Gastroesophageal sphincter (tissue), 4 donors: ENCODE results near the gene PLEKHA1. TPM values are rescaled to one million over a fixed set of nuclear protein-coding genes. Genes with fewer than 3 reads are reported as not detected.

Source experiments
- ATAC-seq: fragments of 150-250 bp; one replicate; pipeline ENCODE4 v1.9.1; 2016; ENCODE audit warnings: mild to moderate bottlenecking, moderate library complexity
- H3K27ac ChIP-seq, 4 donors: fragments of 200-600 bp; sonication (generic) in 3 of 4; 1 replicate in 3 of 4; 2 replicates in 1 of 4; pipeline ENCODE4 v1.5.1; 2016 to 2019
- H3K27me3 ChIP-seq: fragments of 200-600 bp; sonication (generic); one replicate; pipeline ENCODE4 v1.5.1; 2019
- H3K36me3 ChIP-seq, 2 donors: fragments of 200-600 bp; sonication (generic); one replicate each; pipeline ENCODE4 v1.5.1; 2019; ENCODE audit warnings: control low read depth in 1 of 2
- H3K4me1 ChIP-seq, 3 donors: fragments of 200-600 bp; sonication (generic); 1 replicate in 2 of 3; 2 replicates in 1 of 3; pipeline ENCODE4 v1.5.1; 2016 to 2019; ENCODE audit warnings: control low read depth in 2 of 3
- H3K4me3 ChIP-seq, 2 donors: fragments of 200-600 bp; sonication (generic); one replicate each; pipeline ENCODE4 v1.5.1; 2019; ENCODE audit warnings: mild to moderate bottlenecking in 1 of 2, moderate library complexity in 1 of 2
- H3K9me3 ChIP-seq, 3 donors: fragments of 200-600 bp; sonication (generic); one replicate each; pipeline ENCODE4 v1.5.1; 2017 to 2019; ENCODE audit warnings: control low read depth in 2 of 3
- EP300 ChIP-seq: sonication (generic); formaldehyde crosslinking; IDR thresholded peaks from one replicate; pipeline ENCODE4 v1.6.1; 2017; ENCODE audit warnings: antibody characterized with exemption, mild to moderate bottlenecking
- POLR2A ChIP-seq, 2 donors: fragments of 450-650 bp; IDR thresholded peaks; one replicate each; pipeline ENCODE4 v1.6.1; 2017; ENCODE audit warnings: antibody characterized with exemption in 2 of 2, mild to moderate bottlenecking in 2 of 2, moderate library complexity in 1 of 2
- POLR2AphosphoS5 ChIP-seq: sonication (generic); formaldehyde crosslinking; IDR thresholded peaks from one replicate; pipeline ENCODE4 v1.6.1; 2017; ENCODE audit warnings: antibody characterized with exemption
- WGBS, 2 donors: methylation state at CpG; one replicate each; pipeline ENCODE4 v1.1.5; 2018; ENCODE audit warnings: low coverage in 1 of 2; 5-methylcytosine and 5-hydroxymethylcytosine counted together
- total RNA-seq, 4 donors: library from RNA; depleted of rRNA; stranded (reverse); fragments of >200 nt; gene quantifications; one replicate each; pipeline ENCODE4 v1.1.0, GENCODE V29; 2016
- TF ChIP-seq, protein P1 (sequence below), 4 experiments: fragments of 200-600 bp in 2 of 4; fragments of 450-650 bp in 2 of 4; sonication (generic) in 1 of 4; IDR thresholded peaks; one replicate each; pipeline ENCODE4 v1.5.1; 2017 to 2019; ENCODE audit warnings: antibody characterized with exemption in 4 of 4, mild to moderate bottlenecking in 2 of 4, moderate library complexity in 2 of 4

PLEKHA1 gene
- total RNA-seq, 4 donors from 2014 or later, result 62.1 to 125 (median 93.8) TPM

DNA sequence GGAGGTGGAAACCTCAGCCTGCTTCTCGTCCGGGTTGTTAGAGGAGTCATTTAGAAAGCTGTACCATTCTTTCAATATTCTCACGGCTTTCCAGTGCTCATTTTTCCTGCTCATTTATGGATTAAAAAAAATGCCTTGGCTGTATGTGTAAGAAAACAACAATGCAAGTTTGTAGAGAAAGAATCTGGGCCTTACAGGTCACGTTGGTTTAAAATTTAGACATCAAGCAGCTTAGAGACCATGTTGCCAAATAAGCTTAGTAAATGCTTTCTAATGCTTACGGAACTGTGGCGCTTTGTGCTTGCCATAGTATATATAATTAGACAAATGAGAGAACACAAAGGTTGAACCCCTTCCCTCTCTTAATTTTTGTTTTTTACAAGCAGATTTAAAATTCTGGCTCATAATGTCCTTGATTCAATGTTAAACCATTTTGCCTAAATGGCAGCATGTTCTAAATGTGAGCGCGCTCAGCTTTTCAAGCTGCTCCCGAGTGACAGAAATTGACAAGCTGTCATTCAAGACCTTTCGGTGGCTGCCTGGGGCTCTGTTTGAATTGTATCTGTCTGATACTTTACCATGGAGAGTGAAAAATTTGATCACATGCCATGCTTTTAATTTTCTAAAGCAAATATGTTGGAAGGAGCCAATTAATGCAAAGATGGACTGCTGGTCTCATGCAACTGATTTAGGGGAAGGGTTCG, 81.0 kb downstream of the PLEKHA1 start:
- no peaks in the 10 kb centered on the region for H3K9me3 ChIP-seq
- H3K4me1 ChIP-seq, result peaks cover 0 to 12% (median 3%) of the 10 kb centered on the region in 3 donors
- no peaks in the 10 kb centered on the region for H3K27me3 ChIP-seq
- no peaks in the 10 kb centered on the region for H3K36me3 ChIP-seq
- no peak overlapping the region for H3K27ac ChIP-seq
- no peak for TF ChIP-seq EP300
- TF ChIP-seq POLR2AphosphoS5, result no peak
- TF ChIP-seq, protein P1, sequence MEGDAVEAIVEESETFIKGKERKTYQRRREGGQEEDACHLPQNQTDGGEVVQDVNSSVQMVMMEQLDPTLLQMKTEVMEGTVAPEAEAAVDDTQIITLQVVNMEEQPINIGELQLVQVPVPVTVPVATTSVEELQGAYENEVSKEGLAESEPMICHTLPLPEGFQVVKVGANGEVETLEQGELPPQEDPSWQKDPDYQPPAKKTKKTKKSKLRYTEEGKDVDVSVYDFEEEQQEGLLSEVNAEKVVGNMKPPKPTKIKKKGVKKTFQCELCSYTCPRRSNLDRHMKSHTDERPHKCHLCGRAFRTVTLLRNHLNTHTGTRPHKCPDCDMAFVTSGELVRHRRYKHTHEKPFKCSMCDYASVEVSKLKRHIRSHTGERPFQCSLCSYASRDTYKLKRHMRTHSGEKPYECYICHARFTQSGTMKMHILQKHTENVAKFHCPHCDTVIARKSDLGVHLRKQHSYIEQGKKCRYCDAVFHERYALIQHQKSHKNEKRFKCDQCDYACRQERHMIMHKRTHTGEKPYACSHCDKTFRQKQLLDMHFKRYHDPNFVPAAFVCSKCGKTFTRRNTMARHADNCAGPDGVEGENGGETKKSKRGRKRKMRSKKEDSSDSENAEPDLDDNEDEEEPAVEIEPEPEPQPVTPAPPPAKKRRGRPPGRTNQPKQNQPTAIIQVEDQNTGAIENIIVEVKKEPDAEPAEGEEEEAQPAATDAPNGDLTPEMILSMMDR (IDR thresholded peaks at IDR 0.05), result no peak
- no peak for TF ChIP-seq POLR2A (IDR thresholded peaks at IDR 0.05)
- WGBS, 2 donors, result 82 to 89% methylated on average over 11 of the region's 11 CpGs
- no peak overlapping the region for H3K4me3 ChIP-seq
- no peak for ATAC-seq

DNA sequence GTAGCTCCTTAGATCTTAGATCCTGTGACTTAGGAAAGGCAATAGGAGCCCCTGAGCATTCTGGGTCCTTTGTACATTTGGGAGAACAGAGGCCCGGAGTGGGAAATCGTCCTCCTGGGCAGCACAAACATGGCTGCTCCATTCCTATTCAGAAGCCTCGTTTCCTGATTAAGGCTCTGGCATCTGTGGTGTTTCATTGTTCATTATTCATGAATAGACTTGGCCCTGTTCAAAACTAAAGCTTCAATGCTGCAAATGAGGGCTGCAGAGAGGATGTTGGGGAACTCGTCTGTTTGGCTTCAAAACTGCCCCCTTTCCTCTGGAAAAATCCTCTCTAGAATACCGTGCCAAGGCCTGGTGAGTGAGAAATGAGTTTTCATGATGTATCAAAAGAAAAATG, 83.4 kb downstream of the PLEKHA1 start:
- no peak for ATAC-seq
- peaks cover 0 to 19% (median 3%) of the 10 kb centered on the region in 3 donors for H3K4me1 ChIP-seq
- H3K36me3 ChIP-seq, result no peaks in the 10 kb centered on the region
- WGBS, 2 donors, result 67 to 77% methylated on average over 2 to 4 of the region's 5 CpGs
- TF ChIP-seq, protein P1 (IDR thresholded peaks at IDR 0.05), result no peak
- TF ChIP-seq POLR2AphosphoS5 (no peak), POLR2A (IDR thresholded peaks at IDR 0.05) (no peak), EP300 (no peak)
- H3K27me3 ChIP-seq, result no peaks in the 10 kb centered on the region
- H3K9me3 ChIP-seq, result no peaks in the 10 kb centered on the region
- H3K27ac ChIP-seq, result no peak overlapping the region
- H3K4me3 ChIP-seq, result no peak overlapping the region

DNA sequence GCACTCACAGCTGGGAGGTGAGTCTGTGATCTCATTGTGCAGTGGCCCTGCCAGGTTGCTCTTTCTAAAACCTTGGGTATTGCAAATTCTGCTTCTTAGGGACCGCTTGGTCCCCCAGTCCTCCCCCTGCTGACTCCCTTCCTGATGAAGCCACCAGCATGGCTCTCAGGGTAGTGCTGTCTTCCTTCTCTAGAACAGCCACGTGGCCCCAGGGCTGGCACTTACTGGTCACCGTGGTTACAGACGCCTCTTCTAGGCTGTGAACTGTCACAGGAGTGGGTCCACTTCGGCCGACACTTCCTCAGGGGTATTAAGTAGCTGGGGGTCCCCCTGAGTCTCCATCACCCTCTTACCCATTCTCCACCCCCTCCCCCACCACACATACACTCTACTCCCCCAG, 84.2 kb downstream of the PLEKHA1 start:
- no peaks in the 10 kb centered on the region for H3K36me3 ChIP-seq
- TF ChIP-seq EP300 (no peak), POLR2AphosphoS5 (no peak), POLR2A (IDR thresholded peaks at IDR 0.05) (no peak)
- TF ChIP-seq, protein P1 (IDR thresholded peaks at IDR 0.05), result no peak
- H3K4me3 ChIP-seq, result no peak overlapping the region
- no peaks in the 10 kb centered on the region for H3K27me3 ChIP-seq
- ATAC-seq, result no peak
- peaks cover 0 to 27% (median 11%) of the 10 kb centered on the region in 3 donors for H3K4me1 ChIP-seq
- no peaks in the 10 kb centered on the region for H3K9me3 ChIP-seq
- no peak overlapping the region for H3K27ac ChIP-seq
- WGBS, 2 donors, result 100% methylated on average over 1 of the region's 6 CpGs; no CpG with 5 or more reads in 1 of the 2 donors

DNA sequence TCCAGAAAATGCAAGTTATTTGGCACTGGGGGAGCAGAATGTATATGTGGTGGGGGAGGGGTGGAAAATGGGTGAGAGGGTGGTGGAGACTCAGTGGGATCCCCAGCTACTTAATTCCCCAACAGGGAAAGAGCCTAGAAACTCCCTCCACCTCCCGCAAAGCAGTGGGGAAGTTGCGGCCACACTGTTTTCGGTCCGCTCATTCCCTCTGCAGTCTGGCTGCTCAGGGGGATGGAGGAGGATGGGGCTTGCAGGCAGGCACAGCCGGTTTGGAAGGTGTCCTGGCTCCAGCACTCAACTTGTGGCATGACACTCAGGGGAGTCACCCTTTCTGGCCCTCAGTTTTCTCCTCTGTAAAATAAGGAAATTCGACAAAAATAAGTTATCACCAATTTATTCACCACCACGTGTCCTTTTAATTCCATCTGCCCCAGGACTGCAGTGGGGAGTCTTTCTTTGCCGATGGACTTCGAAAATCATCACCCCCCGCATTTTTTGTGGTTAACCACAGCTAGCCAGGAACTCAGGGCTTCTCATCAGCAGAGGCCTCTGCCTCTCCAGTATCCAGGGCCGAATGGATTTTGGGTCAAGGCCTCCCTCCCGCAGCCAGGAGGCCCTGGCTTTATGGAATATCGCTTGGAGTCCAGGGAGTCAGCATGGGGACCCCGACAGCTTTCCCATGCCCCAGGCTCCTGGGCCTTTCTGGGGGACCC, 85.2 kb downstream of the PLEKHA1 start:
- Histone ChIP-seq H3K27ac (no peak overlapping the region), H3K9me3 (no peaks in the 10 kb centered on the region), H3K27me3 (no peaks in the 10 kb centered on the region), H3K4me3 (no peak overlapping the region), H3K4me1 (peaks cover 0 to 37% (median 11%) of the 10 kb centered on the region in 3 donors), H3K36me3 (no peaks in the 10 kb centered on the region)
- no peak for ATAC-seq
- TF ChIP-seq POLR2A (IDR thresholded peaks at IDR 0.05) (no peak), POLR2AphosphoS5 (no peak), EP300 (no peak)
- TF ChIP-seq, protein P1 (IDR thresholded peaks at IDR 0.05), result no peak
- WGBS, 2 donors, result 86 to 96% methylated on average over 4 to 11 of the region's 14 CpGs
